Amygdala (tissue), 56 donors: ENCODE measurements around the gene TMEM87B.
"Not testable (repeated sequence)": the region's sequence is repeated elsewhere in the genome, so short reads cannot be mapped to it uniquely, and the experiment has no call there.

Experiments used
- DNase-seq, 56 donors: peaks; one replicate each; lab custom pipeline; 2025; lab: John Stamatoyannopoulos, UW

TMEM87B gene

DNA sequence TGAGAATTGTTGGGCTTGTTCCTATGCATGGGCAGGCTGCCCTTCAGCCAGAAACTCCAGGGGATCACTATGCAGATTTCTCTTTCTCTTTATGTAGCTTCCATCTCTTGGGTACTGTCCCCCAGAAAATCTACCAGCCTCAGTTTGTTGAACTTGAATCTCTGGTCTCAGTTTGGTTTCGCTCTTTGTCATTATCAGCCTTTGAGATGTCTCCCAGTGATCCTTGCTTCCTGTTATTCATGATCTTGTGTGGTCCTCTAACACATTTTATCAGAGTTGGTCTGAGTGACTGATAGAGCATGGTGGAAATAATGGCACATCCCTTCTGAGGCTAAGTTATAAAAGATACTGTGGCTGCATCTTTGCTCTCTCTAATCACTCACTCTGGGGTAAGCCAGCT lies 7.8 kb downstream of the TMEM87B start:
- DNase-seq, result no peak

DNA sequence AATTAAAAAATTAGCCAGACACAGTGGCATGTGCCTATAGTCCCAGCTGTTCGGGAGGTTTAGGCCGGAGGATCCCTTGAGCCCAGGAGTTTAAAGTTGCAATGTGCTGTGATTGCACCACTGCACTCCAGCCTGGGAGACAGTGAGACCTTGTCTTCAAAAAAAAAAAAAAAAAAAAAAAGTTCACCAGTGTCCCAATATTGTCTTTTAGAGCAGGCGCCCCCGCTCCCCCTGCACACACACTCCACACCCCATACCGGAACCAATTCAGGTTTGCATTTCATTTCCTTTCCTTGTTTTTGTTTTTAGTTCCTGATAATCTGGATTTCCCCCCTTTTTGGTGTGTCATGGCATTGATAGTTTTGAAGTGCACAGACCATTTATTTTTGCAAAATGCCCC lies 10.4 kb downstream of the TMEM87B start:
- no peak for DNase-seq

DNA sequence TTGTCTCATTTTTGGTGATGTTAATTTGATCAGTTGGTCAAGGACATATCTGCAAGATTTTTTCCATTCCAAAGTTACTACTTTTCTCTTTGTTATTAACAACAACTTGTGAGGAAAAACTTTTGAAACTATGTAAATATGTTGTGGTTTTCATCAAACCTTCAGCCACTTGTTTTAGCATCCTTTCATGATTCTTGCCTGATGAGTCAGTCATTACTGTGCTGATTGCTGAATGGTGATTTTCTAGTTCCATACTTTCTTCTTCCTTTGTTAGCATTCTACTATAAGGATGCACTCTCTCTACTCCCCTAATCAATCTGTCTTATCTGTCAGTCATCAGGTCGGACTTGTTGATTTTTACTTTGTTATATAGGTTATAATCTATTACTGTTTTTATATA lies 10.9 kb downstream of the TMEM87B start:
- DNase-seq, result no peak

DNA sequence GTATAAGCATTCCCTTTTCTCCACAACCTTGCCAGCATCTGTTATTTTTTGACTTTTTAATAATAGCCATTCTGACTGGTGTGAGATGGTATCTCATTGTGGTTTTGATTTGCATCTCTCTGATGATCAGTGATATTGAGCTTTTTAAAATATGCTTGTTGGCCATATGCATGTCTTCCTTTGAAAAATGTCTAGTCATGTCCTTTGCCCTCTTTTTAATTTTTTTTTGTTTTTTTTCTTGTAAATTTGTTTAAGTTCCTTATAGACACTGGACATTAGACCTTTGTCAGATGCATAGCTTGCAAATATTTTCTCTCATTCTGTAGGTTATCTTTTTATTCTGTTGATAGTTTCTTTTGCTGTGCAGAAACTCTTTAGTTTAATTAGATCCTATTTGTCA lies 14.7 kb downstream of the TMEM87B start:
- not testable (repeated sequence) for DNase-seq

DNA sequence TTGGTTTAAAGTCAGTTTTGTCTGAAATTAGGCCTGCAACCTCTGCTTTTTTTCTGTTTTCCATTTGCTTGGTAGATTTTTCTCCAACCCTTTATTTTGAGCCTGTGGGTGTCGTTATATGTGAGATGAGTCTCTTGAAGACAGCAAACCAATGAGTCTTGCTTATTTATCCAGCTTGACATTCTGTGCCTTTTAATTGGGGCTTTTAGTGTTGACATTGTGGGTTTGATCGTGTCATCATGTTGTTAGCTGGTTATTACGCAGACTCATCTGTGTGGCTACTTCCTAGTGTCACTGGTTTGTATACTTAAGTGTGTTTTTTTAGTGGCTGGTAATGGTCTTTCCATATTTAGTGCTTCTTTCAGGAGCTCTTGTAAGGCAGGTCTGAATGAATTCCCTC lies 18.8 kb downstream of the TMEM87B start:
- DNase-seq, result no peak

DNA sequence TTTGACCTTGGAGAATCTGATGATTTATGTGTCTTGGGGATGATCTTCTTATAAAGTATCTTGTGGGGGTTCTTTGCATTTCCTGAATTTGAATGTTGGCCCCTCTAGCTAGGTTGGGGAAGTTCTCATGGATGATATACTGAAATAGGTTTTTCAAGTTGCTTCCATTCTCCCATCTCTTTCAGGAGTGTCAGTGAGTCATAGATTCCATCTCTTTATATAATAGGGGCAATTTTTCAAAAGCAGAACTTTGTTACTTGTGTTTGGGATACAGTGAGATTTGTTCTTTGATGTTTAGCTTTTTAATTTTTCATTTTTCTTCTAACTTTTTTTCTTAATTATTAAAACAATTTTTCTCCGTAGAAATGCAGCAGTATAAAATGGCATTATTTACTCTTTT lies 19.4 kb downstream of the TMEM87B start:
- DNase-seq, result no peak

DNA sequence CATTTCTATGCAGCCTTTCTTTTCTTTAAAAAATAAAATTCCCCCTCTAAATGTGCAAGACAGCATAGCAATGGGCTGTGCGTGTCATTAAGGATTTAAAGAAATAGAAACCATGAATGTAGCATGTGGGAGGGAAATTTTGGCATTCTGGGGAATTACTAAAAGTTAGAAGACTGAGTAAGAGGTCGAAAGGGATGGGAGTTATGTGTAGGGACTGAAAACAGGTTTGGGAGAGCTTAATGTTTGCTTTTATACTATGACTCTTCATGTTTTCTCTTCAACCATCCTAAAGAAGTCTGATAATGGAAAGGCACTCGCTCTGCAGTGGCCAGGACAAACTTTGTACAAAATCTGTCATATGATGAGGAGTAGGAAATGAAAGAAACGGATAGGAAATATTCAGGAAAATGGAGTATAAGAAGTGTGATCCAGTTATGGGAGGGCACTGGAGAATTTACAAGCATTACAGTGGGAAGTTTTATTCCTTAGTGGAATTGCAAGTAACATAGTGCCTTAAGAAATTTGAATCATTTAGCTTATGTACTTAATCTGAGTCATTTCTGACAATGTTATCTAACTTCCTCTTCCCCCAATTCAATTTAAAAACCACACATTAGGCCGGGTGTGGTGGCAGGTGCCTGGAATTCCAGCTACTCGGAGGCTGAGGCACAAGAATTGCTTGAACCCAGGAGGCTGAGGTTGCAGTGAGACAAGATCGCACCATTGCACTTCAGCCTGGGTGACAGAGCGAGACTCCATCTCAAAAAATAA lies 20.6 kb downstream of the TMEM87B start:
- no peak for DNase-seq

DNA sequence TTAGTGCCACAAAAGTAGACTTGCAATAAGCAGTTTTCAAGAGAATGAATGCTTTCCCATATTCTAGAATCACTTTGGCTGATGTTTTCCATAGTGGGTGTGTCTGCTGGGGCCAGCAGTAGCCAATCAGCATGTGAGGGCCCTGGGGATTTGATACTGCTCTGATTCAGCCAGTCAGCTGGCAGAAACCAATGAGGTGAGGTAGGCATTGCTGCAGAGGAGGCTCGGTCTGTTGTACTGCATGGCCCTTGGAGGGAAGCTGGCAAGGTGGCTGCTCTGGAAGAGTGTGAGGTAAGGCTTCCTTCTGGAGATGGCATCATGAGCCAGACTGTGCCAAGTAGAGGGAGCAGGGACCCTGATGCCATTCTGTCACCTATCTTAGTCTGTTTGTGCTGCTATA lies 22.7 kb downstream of the TMEM87B start:
- DNase-seq, result no peak

DNA sequence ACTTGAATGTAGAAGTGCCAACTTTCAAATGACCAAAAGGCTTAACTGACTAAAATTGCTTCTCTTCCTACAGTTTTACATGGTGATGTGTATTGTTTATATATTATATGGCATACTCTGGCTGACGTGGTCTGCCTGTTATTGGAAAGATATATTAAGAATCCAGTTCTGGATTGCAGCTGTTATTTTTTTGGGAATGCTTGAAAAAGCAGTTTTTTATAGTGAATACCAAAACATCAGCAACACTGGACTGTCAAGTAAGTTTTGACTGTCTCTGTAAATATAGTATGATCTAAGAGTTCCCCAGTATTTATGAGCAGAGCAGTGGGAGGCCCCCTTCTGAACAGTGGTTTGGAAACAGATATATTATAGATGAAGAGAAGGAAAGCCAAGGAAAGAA lies 26.2 kb downstream of the TMEM87B start:
- DNase-seq, result no peak

DNA sequence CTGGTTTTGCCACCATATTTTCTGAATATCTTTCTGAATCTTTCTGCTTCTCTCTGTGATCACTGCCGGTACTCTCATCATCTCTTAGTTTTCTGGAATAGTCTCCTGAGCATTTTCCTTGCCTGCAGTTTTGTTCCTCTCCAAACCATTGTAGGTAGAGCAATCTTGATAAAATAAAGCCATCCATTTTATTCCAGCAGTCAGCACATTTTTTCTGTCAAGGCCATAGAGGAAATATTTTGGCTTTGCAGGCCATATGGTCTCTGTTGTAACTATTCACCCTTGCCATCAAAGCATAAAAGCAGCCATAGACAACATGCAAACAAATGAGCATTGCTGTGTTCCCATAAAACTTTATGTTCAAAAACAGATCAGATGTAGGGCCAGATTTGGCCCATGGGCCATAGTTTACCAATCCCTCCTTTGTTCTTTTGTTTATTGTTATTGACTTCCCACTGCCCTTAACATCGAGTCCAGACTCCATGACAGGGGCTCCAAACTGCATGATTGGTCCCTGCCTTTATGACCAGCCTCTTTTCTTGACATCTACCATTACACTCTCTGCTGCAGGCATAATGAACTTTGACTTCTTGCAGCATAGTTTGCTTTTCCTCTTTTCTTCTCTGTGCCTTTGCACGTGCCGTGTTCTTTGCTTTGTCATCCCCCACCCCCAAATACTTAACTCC lies 29.8 kb downstream of the TMEM87B start:
- no peak for DNase-seq

DNA sequence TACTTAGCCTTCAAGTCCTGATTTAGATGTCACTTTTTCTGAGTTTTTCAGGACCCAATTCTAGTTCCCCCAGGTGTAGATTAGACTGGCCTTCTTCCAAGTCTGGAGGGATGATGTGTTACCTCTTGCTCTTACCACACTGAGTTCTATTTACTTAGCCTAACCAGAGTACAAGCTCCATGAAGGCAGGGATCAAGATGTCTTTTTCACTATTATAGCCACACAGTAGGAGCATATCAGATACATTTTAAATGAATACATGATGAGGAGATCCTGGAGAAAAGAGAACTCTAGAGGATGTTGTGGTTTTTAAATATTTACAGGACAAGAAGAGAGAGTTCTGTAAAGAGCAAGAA lies 30.3 kb downstream of the TMEM87B start:
- DNase-seq, result no peak

DNA sequence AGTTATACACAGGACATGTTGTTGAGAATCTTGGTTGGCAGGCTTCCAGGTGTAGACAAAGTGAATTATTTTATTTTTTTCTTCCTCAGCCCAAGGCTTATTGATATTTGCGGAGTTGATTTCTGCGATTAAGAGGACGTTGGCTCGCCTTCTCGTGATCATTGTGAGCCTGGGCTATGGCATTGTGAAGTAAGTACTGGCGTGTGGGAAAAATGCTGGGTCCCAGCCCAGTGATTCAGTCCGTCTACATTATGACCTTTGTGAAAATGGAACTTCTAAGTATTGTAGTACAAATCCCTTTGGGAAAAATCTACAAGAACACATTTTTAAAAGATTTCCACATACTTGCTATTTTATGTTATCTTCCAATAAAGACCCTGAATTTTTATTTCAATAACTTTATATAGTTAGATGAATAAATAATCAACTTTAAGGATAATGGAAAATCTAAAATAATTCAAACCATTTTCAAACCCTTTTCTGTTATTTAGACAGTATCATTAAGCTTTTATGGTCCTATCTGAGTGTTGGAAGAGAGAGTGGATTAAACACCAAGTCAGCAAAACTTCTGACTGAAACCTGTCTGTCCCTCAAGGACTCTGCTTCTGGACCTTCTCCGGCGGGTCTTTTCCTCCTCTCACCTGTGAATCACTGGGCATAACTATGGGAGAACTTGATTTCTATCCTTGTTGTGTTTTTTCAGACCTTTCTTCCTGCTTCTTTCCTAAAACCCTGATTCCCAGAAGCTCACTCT lies 31.0 kb downstream of the TMEM87B start:
- peak in 1 of 56 donors; percentile 2 for DNase-seq

DNA sequence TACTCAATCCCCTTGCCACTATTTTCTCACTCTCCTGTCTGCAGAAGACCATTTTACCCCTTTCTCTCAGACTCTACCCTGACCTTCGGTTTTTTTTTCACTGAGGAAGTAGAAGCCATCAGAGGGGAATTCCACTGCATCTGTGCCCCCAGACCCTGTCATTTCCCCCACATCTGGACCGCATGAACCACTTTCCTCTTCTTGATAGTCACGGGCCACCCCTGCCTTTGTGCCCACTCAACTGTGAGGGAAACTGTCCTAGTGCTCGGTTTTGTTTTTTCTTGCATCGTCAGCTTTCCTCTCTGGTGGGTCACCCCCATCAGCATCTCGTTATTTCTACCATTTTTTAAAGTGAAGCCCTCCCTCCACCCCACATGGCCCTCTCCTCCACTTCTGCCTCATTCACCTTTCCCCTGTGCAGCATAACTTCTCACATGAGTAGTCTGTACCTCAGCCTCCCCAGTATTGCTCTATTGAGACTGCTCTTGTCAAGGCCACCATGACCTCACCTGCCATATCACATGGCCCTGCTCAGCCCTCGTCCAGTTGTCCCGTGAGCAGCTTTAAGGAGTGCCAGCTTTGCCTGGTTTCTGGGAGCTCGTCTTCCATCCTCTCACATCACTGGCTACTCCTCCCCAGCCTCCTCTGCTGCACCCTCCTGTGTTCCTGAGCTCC lies 32.4 kb downstream of the TMEM87B start:
- no peak for DNase-seq

DNA sequence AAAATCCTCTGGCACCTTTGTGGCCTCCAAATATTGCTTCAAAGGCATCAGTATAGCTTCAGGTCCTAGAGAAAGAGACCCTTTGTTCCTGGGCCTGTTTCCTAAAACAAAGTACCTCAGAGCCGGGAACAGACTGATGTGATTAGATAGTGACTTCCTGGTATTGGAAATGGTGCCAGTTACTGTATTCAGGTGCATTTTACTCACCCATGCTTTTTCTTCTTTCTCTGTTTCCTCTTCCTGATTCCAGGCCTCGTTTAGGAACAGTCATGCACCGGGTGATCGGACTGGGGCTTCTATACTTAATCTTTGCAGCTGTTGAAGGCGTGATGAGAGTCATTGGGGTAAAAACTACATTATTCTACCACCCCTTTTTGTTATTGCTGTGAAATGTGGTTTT lies 34.3 kb downstream of the TMEM87B start:
- no peak for DNase-seq

DNA sequence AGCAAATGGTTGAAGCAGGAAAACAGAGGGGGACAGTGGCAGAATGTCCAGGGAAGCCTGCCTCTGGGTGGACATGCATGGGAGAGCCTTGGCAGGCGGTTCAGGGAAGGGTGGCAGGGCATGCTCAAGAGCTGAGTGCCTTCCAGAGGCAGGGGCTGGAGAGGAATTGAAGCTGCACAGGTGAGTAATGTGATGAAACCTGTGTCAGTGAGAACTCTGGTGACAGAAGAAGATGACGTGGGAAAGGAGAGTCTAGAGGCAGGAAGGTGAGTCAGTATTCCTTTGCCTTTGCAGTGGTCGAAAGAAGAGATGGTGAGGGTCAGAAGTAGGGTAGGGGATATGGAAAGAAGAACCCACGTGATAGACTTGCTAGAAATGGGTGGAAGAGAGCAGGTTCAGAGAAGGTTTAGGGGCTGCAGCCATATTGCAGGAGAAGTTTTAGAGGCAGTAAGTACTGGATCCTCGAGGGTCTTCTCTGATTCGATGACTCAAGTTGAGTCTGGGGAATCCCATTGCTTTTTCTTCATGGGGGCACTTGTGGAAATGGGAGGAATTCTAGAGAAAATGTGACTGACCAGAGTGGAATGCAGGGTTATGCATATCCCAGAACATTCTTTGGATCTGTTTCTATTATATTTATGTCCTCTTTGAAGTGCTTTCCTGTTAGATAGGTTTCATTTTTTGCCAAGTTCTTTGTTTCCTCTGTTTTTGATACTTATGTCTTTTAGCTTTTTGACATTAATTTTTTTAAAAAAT lies 37.4 kb downstream of the TMEM87B start:
- no peak for DNase-seq

DNA sequence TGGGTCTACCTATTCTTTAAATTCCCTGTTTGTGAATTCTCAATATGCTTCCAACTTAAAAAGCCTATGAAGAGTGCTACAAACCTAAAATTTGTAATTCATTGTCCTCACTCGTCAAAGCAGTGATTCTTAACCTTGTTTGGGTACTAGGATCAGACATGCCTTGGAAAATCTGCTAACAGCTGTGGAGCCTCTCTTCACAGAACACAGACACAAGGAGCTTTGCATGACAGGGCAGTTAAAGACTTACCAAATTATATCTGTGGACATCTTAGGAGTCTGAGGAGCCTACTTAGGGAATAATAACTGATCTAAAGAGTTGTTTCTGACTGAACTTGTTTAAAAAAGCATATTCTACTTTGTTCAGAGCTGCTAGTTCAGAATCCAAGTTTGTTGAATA lies 38.1 kb downstream of the TMEM87B start:
- no peak for DNase-seq

DNA sequence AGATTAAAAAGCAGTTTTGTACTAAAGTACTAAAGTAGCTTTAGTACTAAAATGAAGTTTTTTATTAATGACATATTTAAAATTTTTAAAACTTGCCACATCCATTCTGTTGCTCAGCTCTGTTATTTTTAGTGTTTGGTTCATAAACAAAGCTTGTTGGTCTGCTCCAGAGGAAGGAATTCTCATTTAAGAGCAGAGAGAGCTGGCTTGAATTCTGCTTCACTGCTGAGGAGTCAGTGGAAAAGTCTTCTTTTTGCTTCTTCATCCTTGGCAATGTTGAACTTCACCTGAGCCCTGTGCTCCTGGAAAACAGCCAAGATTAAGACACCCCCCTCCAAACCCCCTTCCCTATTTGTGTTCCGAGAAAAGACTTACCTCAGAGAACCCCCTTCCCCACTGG lies 40.6 kb downstream of the TMEM87B start:
- DNase-seq, result no peak

DNA sequence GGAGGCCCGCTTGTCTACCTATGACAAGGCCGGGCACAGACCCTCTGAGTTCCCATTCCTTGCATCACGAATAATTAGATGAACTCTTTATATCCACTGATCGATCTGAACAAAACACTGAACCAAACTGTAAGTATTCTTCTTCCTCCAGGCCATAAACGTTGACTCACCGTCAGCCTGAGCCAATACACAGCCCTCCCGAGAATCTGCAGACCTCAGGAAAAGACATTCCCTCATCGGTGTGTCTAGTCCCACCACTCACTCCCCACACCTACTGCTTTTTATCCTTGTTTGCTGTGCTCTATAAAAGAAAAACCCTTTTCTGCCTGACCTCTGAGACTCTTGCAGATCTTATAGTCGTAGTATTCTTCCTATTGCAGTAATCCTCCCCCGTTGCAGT lies 41.0 kb downstream of the TMEM87B start:
- DNase-seq, result no peak

DNA sequence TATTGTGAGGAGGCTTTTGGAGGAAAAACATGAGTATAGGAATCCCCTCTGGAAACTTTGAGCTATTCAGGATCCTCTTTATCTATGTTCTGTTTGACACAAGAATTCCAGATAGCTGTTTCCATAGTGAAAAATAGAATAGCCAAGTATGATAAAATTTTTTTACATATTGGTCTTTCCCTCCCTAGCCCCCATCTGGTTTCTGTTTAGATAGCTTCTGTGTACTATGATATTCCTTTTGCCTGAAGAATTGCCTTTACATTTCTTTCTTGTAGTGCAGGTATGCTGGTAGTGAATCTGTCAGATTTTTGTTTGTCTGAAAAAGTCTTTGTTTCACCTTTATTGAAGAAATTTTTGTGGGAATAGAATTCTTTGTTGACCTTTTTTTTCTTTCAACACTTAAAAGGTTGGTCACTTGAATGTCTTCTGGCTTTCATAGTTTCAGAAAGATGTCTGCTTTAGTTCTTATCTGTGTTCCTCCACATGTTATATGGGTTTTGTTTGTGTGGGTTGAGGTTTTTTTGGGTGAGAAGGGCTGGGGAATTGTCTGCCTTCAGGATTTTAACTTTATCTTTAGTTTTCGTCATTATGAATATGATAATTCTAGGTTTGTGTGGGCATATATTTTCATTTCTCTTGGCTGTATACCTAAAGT lies 53.2 kb downstream of the TMEM87B start:
- DNase-seq, result no peak

DNA sequence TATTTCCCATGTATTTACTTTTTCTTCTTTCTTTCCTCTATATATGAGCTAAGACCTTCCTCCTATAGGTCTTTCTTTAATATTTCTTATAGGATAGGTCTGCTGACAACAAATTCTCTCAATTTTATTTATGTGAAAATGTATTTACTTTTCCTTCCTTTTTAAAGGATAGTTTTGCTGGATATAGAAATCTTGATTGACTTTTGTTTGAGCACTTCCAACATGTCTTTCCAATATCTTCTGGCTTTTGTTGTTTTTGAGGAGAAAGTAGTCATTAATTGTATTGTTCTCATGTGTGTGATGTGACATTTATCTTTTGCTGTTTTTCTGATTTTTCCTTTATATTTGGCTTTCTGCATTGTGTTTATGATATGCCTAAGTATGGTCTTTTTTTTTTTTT lies 54.2 kb downstream of the TMEM87B start:
- DNase-seq, result no peak
